HepG2 (cell line): ENCODE data around the gene CIAO2B. TPM values are rescaled to one million over a fixed set of nuclear protein-coding genes. Genes with fewer than 3 reads are reported as not detected.

ENCODE experiments used
- ATAC-seq: fragments of 200-7000 bp; cut with Tn5 transposase; 3 replicates; pipeline ENCODE4 v1.9.1; 2020; ENCODE audit warnings: mild to moderate bottlenecking, moderate library complexity
- BruUV-seq: library from RNA; stranded (reverse); fragments of 400-500 nt; replicated peaks from 2 replicates; lab custom pipeline; 2021; lab: Mats Ljungman, UMichigan
- CTCF ChIA-PET: fragments of 300-600 bp; formaldehyde crosslinking; extraction: SDS; loops from one replicate; lab custom pipeline; 2021; ENCODE audit warnings: low total read pairs, inconsistent platforms, low intra/inter-chr PET ratio; lab: Yijun Ruan, JAX
- POLR2A ChIA-PET: fragments of 350-600 bp; sonication (Branson Sonifier 250); formaldehyde crosslinking; loops from one replicate; lab custom pipeline; 2020; ENCODE audit warnings: antibody characterized with exemption, inconsistent platforms; lab: Yijun Ruan, JAX
- DNase-seq: peaks from one replicate; pipeline ENCODE4 v3.0.0-alpha.2; 2015; ENCODE audit warnings: low spot score
- FAIRE-seq: peaks from 3 replicates; lab custom pipeline; 2011; peaks lifted over from hg19 to GRCh38; lab: Jason Lieb, UNC
- H2AFZ ChIP-seq: one replicate; pipeline ENCODE4 v1.6.1; 2011; ENCODE audit warnings: low read length, inconsistent platforms
- H3K27ac ChIP-seq: fragments of 300-600 bp; 3 replicates; pipeline ENCODE4 v1.8.0; 2011; ENCODE audit warnings: mixed run types, mild to moderate bottlenecking, mixed read lengths, low read length, inconsistent platforms; ENCODE audit not compliant: insufficient read depth; ENCODE audit errors: extremely low read length
- H3K27me3 ChIP-seq, 2 experiments: fragments of 200-600 bp in 1 of 2; 2 replicates in 1 of 2; 3 replicates in 1 of 2; pipeline versions ENCODE4 v1.6.0 to v1.8.0; 2011; ENCODE audit warnings: low read length in 2 of 2, mild to moderate bottlenecking in 2 of 2, moderate library complexity in 2 of 2, inconsistent platforms in 1 of 2; ENCODE audit not compliant: insufficient read depth in 2 of 2, control insufficient read depth in 1 of 2
- H3K36me3 ChIP-seq, 2 experiments: fragments of 200-600 bp in 1 of 2; replicated peaks in 1 of 2; 2 replicates in 1 of 2; 3 replicates in 1 of 2; pipeline versions ENCODE4 v1.5.1 to v1.8.0; 2011; ENCODE audit warnings: low read length in 2 of 2, inconsistent platforms in 1 of 2; ENCODE audit not compliant: insufficient read depth in 2 of 2, control insufficient read depth in 1 of 2
- H3K4me1 ChIP-seq: 2 replicates; pipeline ENCODE4 v1.5.1; 2012; ENCODE audit warnings: low read length, inconsistent platforms; ENCODE audit not compliant: insufficient read depth
- H3K4me2 ChIP-seq: 2 replicates; pipeline ENCODE4 v1.6.0; 2011; ENCODE audit warnings: low read depth, low read length, inconsistent platforms
- H3K4me3 ChIP-seq, 3 experiments: fragments of 200-600 bp in 1 of 3; sonication (generic), shearing (Covaris generic) in 1 of 3; replicated peaks in 1 of 3; 2 replicates each; pipeline ENCODE4 v1.5.1; 2011 to 2016; ENCODE audit warnings: low read length in 3 of 3, inconsistent platforms in 2 of 3, low read depth in 2 of 3, mild to moderate bottlenecking in 2 of 3, control low read depth in 1 of 3, mixed read lengths in 1 of 3; ENCODE audit not compliant: insufficient read depth in 1 of 3
- H3K79me2 ChIP-seq: one replicate; pipeline ENCODE4 v1.6.1; 2011; ENCODE audit warnings: low read length, inconsistent platforms; ENCODE audit not compliant: insufficient read depth
- H3K9ac ChIP-seq: 2 replicates; pipeline ENCODE4 v1.6.0; 2011; ENCODE audit warnings: mild to moderate bottlenecking, low read depth, low read length, inconsistent platforms; ENCODE audit not compliant: insufficient read depth
- H3K9me3 ChIP-seq: 2 replicates; pipeline ENCODE4 v1.5.1; 2012; ENCODE audit warnings: mild to moderate bottlenecking, low read length
- H4K20me1 ChIP-seq: 2 replicates; pipeline ENCODE4 v1.6.0; 2011; ENCODE audit warnings: inconsistent platforms, mild to moderate bottlenecking, low read length, moderate library complexity; ENCODE audit not compliant: insufficient read depth
- BRF2 ChIP-seq: sonication (generic); formaldehyde crosslinking; IDR thresholded peaks from 2 replicates; pipeline ENCODE4 v1.8.1; 2022; ENCODE audit warnings: mild to moderate bottlenecking, missing genetic modification reagents
- CREM ChIP-seq, 2 experiments: sonication (generic) in 1 of 2; formaldehyde crosslinking in 1 of 2; IDR thresholded peaks; 2 replicates each; pipeline versions ENCODE4 v1.4.0 to v1.6.1; 2016 to 2020; ENCODE audit warnings: antibody characterized with exemption in 1 of 2, mild to moderate bottlenecking in 1 of 2, missing genetic modification reagents in 1 of 2
- ERF ChIP-seq: IDR thresholded peaks from 2 replicates; pipeline ENCODE4 v1.6.1; 2018; ENCODE audit warnings: missing biosample characterization, missing genetic modification reagents
- MAF1 ChIP-seq: sonication (generic); formaldehyde crosslinking; IDR thresholded peaks from 2 replicates; pipeline ENCODE4 v1.5.0; 2020; ENCODE audit warnings: missing genetic modification reagents, borderline replicate concordance
- MAFF ChIP-seq: IDR thresholded peaks from 2 replicates; pipeline ENCODE4 v1.6.1; 2011; ENCODE audit warnings: low read depth, low read length, improper control_type of control experiment
- MAFK ChIP-seq, 2 experiments: IDR thresholded peaks in 1 of 2; conservative IDR thresholded peaks in 1 of 2; 2 replicates each; pipeline ENCODE4 v1.6.1; 2011; ENCODE audit warnings: improper control_type of control experiment in 2 of 2, low read length in 2 of 2
- PHF21A ChIP-seq: sonication (generic); formaldehyde crosslinking; IDR thresholded peaks from 2 replicates; pipeline ENCODE4 v1.5.0; 2020; ENCODE audit warnings: mild to moderate bottlenecking, missing genetic modification reagents
- SRF ChIP-seq: IDR thresholded peaks from 2 replicates; pipeline ENCODE4 v1.6.1; 2011; ENCODE audit warnings: mild to moderate bottlenecking, low read depth, low read length, moderate library complexity
- SUZ12 ChIP-seq: fragments of 150-350 bp; IDR thresholded peaks from 2 replicates; pipeline ENCODE4 v1.6.1; 2014; ENCODE audit warnings: low read depth, low read length
- TBX2 ChIP-seq: sonication (generic); formaldehyde crosslinking; IDR thresholded peaks from 2 replicates; pipeline ENCODE4 v1.5.0; 2020; ENCODE audit warnings: missing genetic modification reagents, mild to moderate bottlenecking, borderline replicate concordance
- ZBTB21 ChIP-seq: sonication (generic); formaldehyde crosslinking; IDR thresholded peaks from 2 replicates; pipeline ENCODE4 v1.4.0; 2020; ENCODE audit warnings: missing genetic modification reagents
- ZNF510 ChIP-seq: sonication (generic); formaldehyde crosslinking; IDR thresholded peaks from 2 replicates; pipeline ENCODE4 v1.4.0; 2020; ENCODE audit warnings: low read depth, mild to moderate bottlenecking, missing genetic modification reagents
- ZNF746 ChIP-seq: sonication (generic); formaldehyde crosslinking; IDR thresholded peaks from 2 replicates; pipeline ENCODE4 v1.8.0; 2022; ENCODE audit warnings: mild to moderate bottlenecking, missing genetic modification reagents
- ZNF766 ChIP-seq: sonication (generic); formaldehyde crosslinking; IDR thresholded peaks from 2 replicates; pipeline ENCODE4 v1.5.0; 2020; ENCODE audit warnings: missing genetic modification reagents, borderline replicate concordance
- ZNF768 ChIP-seq: sonication (generic); formaldehyde crosslinking; IDR thresholded peaks from 2 replicates; pipeline ENCODE4 v1.4.0; 2020; ENCODE audit warnings: missing genetic modification reagents
- WGBS: methylation state at CpG from one replicate; pipeline ENCODE4 v1.1.6; 2017; ENCODE audit warnings: low lambda C conversion rate; 5-methylcytosine and 5-hydroxymethylcytosine counted together
- in situ Hi-C: cut with HindIII; loops from 2 replicates; pipeline ENCODE4 v1.10.0; 2017; ENCODE audit warnings: low pct_unique_long_range_greater_than_20kb; ENCODE audit not compliant: extremely low pct_ligation_motif_present
- intact Hi-C: fragments of 100-400 bp; cut with micrococcal nuclease; formaldehyde crosslinking; loops from one replicate; pipeline ENCODE4 v1.10.0; 2022; ENCODE audit not compliant: unreplicated experiment
- polyA plus RNA-seq, 8 experiments: library from polyadenylated mRNA; depleted of rRNA in 3 of 8; stranded (reverse) in 7 of 8; unstranded in 1 of 8; fragments of >200 nt; fragmentation: Illumina TruSeq in 4 of 8; extraction: Trizol in 4 of 8; gene quantifications; 2 replicates each; pipeline versions ENCODE4 v1.2.1 to v1.2.3, GENCODE V29; 2011 to 2016; ENCODE audit warnings: low read depth in 4 of 8, missing spikeins in 1 of 8, mixed read lengths in 1 of 8; ENCODE audit not compliant: insufficient read depth in 1 of 8
- total RNA-seq, 5 experiments: library from RNA; depleted of rRNA; stranded (reverse); fragments of >200 nt; fragmentation: Illumina TruSeq; extraction: Trizol; gene quantifications; 2 replicates each; pipeline ENCODE4 v1.2.3, GENCODE V29; 2016; ENCODE audit warnings: low read depth in 1 of 5
- TF ChIP-seq, protein P1 (sequence below): sonication (generic); formaldehyde crosslinking; IDR thresholded peaks from 2 replicates; pipeline ENCODE4 v1.4.0; 2020; ENCODE audit warnings: missing genetic modification reagents, borderline replicate concordance

The CIAO2B gene
- total and polyA plus RNA-seq, 2 of the 13 experiments (the other 11 are each of a cell fraction or from before 2014, with no cell fraction given): 157 to 293 TPM

DNA sequence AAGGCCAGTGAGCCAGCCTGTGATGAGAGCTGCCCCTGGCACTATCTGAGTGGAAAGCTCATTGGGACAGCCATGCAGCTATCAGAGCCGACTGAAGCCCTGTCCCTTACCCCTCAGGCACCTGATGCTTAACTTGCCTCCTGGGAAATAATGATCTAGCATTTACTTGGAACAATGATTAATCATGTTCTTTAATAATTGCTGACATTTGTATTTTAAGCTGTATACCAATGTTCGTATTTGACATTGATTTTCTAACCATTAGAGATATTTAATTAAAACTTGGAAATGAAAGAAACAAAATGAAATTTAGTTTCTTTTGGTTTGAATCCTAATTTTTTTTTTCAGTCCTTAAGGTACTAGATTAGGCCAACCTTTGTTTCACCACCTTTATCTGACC is 43.4 kb downstream of the CIAO2B start:
- Histone ChIP-seq H3K27me3 (peaks cover 0 to 2% of the 10 kb centered on the region in 2 experiments; a peak in 1 of 5 replicates), H3K4me1 (peaks cover 27% of the 10 kb centered on the region), H3K27ac (peak overlapping the region; percentile 19), H3K9me3 (no peaks in the 10 kb centered on the region), H3K4me3 (no peak overlapping the region), H2AFZ (no peak overlapping the region), H3K4me2 (no peak overlapping the region), H3K36me3 (peaks cover 6 to 16% of the 10 kb centered on the region in 2 experiments), H4K20me1 (no peaks in the 10 kb centered on the region), H3K9ac (no peak overlapping the region), H3K79me2 (no peaks in the 10 kb centered on the region)
- ATAC-seq (no peak), DNase-seq (no peak), FAIRE-seq (no peak)
- ChIA-PET CTCF (no interaction called here), POLR2A (interaction anchor here (0.7 to 4.0 kb wide), 3 partner anchors 9 to 71 kb away, joined by 3 to 15 read pairs (median 3); partner anchors contain the start of genes CES3 and PDP2)
- TF ChIP-seq MAFK (conservative IDR thresholded peaks at IDR 0.05 in 1 of 2, IDR thresholded peaks at IDR 0.05 in 1 of 2; ENCODE audit: low read length in 2 of 2) (peak; percentile 85 to 90), ZNF510 (0 out of 2 replicates have a peak, but pooled peaks have one; percentile 51), BRF2 (CRISPR knock-in tag) (no peak), MAFF (peak; percentile 88)
- in situ Hi-C loops (no loop called here), intact Hi-C loops (loop anchor here (10.0 kb wide), 1 partner anchor 264 kb away; the partner anchor contains the start of genes B3GNT9, FBXL8 and TRADD)
- WGBS: 91% methylated on average over 2 of the region's 2 CpGs
- BruUV-seq: no TSS peak

DNA sequence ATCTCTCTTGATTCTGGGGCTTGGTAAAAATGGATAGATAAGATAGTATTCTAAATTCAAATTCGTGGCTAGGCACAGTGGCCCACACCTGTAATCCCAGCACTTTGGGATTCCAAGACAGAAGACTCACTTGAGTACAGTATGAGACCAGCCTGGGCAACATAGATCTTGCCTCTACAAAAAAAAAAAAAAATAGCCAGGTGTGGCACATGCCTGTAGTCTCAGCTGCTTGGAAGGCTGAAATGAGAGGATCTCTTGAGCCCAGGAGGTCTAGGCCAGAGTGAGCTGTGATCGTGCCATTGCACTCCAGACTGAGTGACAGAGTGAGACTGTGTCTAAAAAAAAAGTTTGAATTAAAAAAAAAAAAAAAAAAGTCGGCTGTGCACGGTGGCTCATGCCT is 44.6 kb downstream of the CIAO2B start:
- WGBS: 89% methylated on average over 4 of the region's 4 CpGs
- peaks cover 21% of the 10 kb centered on the region for H3K4me1 ChIP-seq
- H3K9me3 ChIP-seq: no peaks in the 10 kb centered on the region
- H3K27me3 ChIP-seq: no peaks in the 10 kb centered on the region
- H4K20me1 ChIP-seq: no peaks in the 10 kb centered on the region
- H3K4me3 ChIP-seq: no peak overlapping the region
- H2AFZ ChIP-seq: no peak overlapping the region
- H3K4me2 ChIP-seq: no peak overlapping the region
- in situ Hi-C loops: no loop called here
- POLR2A ChIA-PET: interaction anchor here (4.0 kb wide), 1 partner anchor 9 kb away, joined by 15 read pairs; the partner anchor contains the start of gene PDP2
- H3K27ac ChIP-seq: no peak overlapping the region
- no peak for DNase-seq
- ATAC-seq: no peak
- FAIRE-seq: no peak
- no TSS peak for BruUV-seq
- intact Hi-C loops: loop anchor here (10.0 kb wide), 1 partner anchor 265 kb away; the partner anchor contains the start of genes B3GNT9, FBXL8 and TRADD
- peaks cover 14 to 28% of the 10 kb centered on the region in 2 experiments for H3K36me3 ChIP-seq
- H3K79me2 ChIP-seq: peaks cover 6% of the 10 kb centered on the region
- no peak for TF ChIP-seq ZNF768 (CRISPR knock-in tag)
- no peak for TF ChIP-seq MAF1 (CRISPR knock-in tag)
- no peak for TF ChIP-seq ZNF766 (CRISPR knock-in tag)
- TF ChIP-seq, protein P1, sequence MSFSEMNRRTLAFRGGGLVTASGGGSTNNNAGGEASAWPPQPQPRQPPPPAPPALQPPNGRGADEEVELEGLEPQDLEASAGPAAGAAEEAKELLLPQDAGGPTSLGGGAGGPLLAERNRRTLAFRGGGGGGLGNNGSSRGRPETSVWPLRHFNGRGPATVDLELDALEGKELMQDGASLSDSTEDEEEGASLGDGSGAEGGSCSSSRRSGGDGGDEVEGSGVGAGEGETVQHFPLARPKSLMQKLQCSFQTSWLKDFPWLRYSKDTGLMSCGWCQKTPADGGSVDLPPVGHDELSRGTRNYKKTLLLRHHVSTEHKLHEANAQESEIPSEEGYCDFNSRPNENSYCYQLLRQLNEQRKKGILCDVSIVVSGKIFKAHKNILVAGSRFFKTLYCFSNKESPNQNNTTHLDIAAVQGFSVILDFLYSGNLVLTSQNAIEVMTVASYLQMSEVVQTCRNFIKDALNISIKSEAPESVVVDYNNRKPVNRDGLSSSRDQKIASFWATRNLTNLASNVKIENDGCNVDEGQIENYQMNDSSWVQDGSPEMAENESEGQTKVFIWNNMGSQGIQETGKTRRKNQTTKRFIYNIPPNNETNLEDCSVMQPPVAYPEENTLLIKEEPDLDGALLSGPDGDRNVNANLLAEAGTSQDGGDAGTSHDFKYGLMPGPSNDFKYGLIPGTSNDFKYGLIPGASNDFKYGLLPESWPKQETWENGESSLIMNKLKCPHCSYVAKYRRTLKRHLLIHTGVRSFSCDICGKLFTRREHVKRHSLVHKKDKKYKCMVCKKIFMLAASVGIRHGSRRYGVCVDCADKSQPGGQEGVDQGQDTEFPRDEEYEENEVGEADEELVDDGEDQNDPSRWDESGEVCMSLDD: no peak
- TF ChIP-seq PHF21A: no peak
- TF ChIP-seq TBX2 (CRISPR knock-in tag): no peak
- TF ChIP-seq SRF: no peak
- no peak for TF ChIP-seq ZNF746
- no peak for TF ChIP-seq SUZ12
- TF ChIP-seq ZBTB21 (CRISPR knock-in tag): no peak
- no peak for TF ChIP-seq ERF (CRISPR knock-in tag)
- TF ChIP-seq CREM (IDR thresholded peaks at IDR 0.05): no peak
- no peak for TF ChIP-seq CREM (CRISPR knock-in tag; IDR thresholded peaks at IDR 0.05)
- TF ChIP-seq, all 625 proteins: peak for 0
- CTCF ChIA-PET: no interaction called here
- no peak overlapping the region for H3K9ac ChIP-seq
